Upper lobe of right lung (tissue), 1 donor: ENCODE measurements around the gene FUCA2. TPM values are rescaled to one million over a fixed set of nuclear protein-coding genes. Genes with fewer than 3 reads are reported as not detected.
"Not testable (repeated sequence)": the region's sequence is repeated elsewhere in the genome, so short reads cannot be mapped to it uniquely, and the experiment has no call there.

Source experiments
- ATAC-seq: fragments of 200-7000 bp; cut with Tn5 transposase; one replicate; pipeline ENCODE4 v1.9.1; 2020; ENCODE audit warnings: mild to moderate bottlenecking, moderate library complexity
- DNase-seq: peaks from one replicate; pipeline ENCODE4 v3.0.0-alpha.2; 2020
- H3K27ac ChIP-seq: fragments of 200-600 bp; one replicate; pipeline ENCODE4 v1.8.0; 2022
- H3K27me3 ChIP-seq: fragments of 200-600 bp; one replicate; pipeline ENCODE4 v1.8.0; 2022; ENCODE audit warnings: mild to moderate bottlenecking
- H3K36me3 ChIP-seq: fragments of 200-600 bp; one replicate; pipeline ENCODE4 v1.8.0; 2022
- H3K4me1 ChIP-seq: fragments of 200-600 bp; one replicate; pipeline ENCODE4 v1.8.0; 2022
- H3K4me3 ChIP-seq: fragments of 200-600 bp; one replicate; pipeline ENCODE4 v1.8.0; 2022; ENCODE audit warnings: mild to moderate bottlenecking
- H3K9me3 ChIP-seq: fragments of 200-600 bp; one replicate; pipeline ENCODE4 v1.8.0; 2022
- intact Hi-C: fragments of 100-400 bp; cut with DNase I; formaldehyde crosslinking; loops from one replicate; pipeline ENCODE4 v1.11.0; 2022
- total RNA-seq: library from RNA; stranded (reverse); fragmentation: NEBNext Ultra II Directional; extraction: Animal tissue kit (Norgen Biotek cat#: 25700); gene quantifications from one replicate; pipeline ENCODE4 v1.2.1, GENCODE V29; 2021
- TF ChIP-seq, protein P1 (sequence below): fragments of 200-600 bp; IDR thresholded peaks from one replicate; pipeline ENCODE4 v1.8.0; 2022; ENCODE audit warnings: antibody characterized with exemption
- donor health status: DM: no; HTN: yes; CAD: no; lungs with severe emphysema.

The FUCA2 gene
- total RNA-seq, 1 donor from 2014 or later, result 50.6 TPM

- Histone ChIP-seq H3K9me3 (no peaks in the 10 kb centered on the region), H3K27me3 (no peaks in the 10 kb centered on the region), H3K27ac (no peak overlapping the region), H3K36me3 (peaks cover 45% of the 10 kb centered on the region), H3K4me1 (no peaks in the 10 kb centered on the region), H3K4me3 (no peak overlapping the region)
- TF ChIP-seq, protein P1, sequence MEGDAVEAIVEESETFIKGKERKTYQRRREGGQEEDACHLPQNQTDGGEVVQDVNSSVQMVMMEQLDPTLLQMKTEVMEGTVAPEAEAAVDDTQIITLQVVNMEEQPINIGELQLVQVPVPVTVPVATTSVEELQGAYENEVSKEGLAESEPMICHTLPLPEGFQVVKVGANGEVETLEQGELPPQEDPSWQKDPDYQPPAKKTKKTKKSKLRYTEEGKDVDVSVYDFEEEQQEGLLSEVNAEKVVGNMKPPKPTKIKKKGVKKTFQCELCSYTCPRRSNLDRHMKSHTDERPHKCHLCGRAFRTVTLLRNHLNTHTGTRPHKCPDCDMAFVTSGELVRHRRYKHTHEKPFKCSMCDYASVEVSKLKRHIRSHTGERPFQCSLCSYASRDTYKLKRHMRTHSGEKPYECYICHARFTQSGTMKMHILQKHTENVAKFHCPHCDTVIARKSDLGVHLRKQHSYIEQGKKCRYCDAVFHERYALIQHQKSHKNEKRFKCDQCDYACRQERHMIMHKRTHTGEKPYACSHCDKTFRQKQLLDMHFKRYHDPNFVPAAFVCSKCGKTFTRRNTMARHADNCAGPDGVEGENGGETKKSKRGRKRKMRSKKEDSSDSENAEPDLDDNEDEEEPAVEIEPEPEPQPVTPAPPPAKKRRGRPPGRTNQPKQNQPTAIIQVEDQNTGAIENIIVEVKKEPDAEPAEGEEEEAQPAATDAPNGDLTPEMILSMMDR, result no peak
- intact Hi-C loops, result no loop called here
- no peak for ATAC-seq
- DNase-seq, result no peak
Measured at GRCh38 chr6:143478479-143479062, 32.9 kb downstream of the FUCA2 start.

GRCh38 chr6:143476545-143476944 lies 35.0 kb downstream of the FUCA2 start:
- TF ChIP-seq, protein P1, result no peak

DNA sequence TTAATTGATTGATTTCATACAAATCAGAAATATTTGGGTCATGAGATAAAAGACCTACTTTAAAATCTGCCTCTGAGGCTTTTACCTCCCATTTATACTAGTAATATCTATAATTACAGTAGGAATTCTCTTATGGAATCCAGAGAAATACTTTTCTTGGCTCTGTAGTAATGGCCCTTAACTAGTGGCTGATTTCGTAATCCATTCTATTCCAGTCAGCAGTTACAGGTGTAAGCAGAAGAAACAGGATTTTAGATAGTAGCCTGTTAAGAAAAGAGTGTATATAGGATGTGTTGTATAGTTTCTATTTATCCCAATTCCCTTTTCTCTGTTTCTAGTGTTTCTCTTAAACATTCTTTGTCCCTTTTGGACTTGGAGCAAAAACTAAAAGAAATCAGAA lies 39.7 kb downstream of the FUCA2 start:
- DNase-seq, result no peak
- ATAC-seq, result no peak
- no peaks in the 10 kb centered on the region for H3K9me3 ChIP-seq
- peaks cover 33% of the 10 kb centered on the region for H3K36me3 ChIP-seq
- intact Hi-C loops, result no loop called here
- H3K4me1 ChIP-seq, result no peaks in the 10 kb centered on the region
- TF ChIP-seq, protein P1, result no peak
- no peaks in the 10 kb centered on the region for H3K27me3 ChIP-seq
- no peak overlapping the region for H3K27ac ChIP-seq
- H3K4me3 ChIP-seq, result no peak overlapping the region

More at GRCh38 chr6:143476545-143476944, 35.0 kb downstream of the FUCA2 start:
- Histone ChIP-seq H3K9me3 (no peaks in the 10 kb centered on the region), H3K27ac (no peak overlapping the region), H3K27me3 (no peaks in the 10 kb centered on the region), H3K4me1 (no peaks in the 10 kb centered on the region), H3K4me3 (no peak overlapping the region), H3K36me3 (peaks cover 59% of the 10 kb centered on the region)
- DNase-seq (no peak), ATAC-seq (no peak)
- intact Hi-C loops, result no loop called here

GRCh38 chr6:143468823-143469222 lies 42.7 kb downstream of the FUCA2 start:
- DNase-seq, H3K4me1 ChIP-seq, H3K27ac ChIP-seq, H3K4me3 ChIP-seq, intact Hi-C loops, H3K27me3 ChIP-seq, ATAC-seq, H3K9me3 ChIP-seq: not testable (repeated sequence)
- peaks cover 22% of the 10 kb centered on the region for H3K36me3 ChIP-seq

DNA sequence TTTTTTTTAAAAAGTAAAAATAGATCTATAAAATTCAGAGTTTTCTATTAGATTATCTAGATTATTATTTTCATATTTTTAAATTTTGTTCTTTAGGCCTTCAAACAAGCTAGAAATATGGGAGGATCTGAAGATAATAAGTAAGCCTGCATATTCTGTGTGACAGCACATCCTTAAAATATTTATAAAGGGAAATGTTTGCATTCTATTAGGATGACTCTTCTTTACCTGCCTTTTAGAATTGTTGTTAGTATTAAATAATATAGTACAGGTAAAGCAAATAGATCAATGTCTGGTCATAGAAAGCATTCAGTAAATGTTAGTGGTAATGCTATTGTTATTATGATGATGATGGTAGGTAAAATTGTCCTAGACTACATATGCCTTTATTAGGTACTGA lies 43.5 kb downstream of the FUCA2 start:
- no peaks in the 10 kb centered on the region for H3K9me3 ChIP-seq
- ATAC-seq, result no peak
- intact Hi-C loops, result no loop called here
- no peak for DNase-seq
- H3K27me3 ChIP-seq, result no peaks in the 10 kb centered on the region
- H3K4me3 ChIP-seq, result no peak overlapping the region
- H3K36me3 ChIP-seq, result peaks cover 24% of the 10 kb centered on the region
- TF ChIP-seq, protein P1, result no peak
- no peaks in the 10 kb centered on the region for H3K4me1 ChIP-seq
- H3K27ac ChIP-seq, result no peak overlapping the region

DNA sequence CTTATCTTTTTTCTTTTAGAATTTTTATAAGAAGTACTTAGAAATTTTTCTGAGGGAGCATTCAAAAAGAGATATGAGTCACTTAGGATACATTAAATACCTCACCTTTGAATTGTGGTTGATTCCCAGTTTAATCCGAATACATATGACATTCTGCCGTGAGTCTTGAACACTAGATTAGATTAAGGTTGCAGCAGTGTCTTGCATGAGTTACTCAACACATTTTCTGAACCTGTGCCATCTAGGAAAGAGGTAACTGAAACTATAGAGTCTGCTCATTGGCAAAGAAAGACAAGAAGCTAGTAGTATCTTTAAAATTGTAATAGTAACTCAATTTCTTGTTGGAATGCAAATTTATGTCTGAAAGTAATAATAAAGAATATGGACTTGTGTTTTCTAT lies 46.0 kb downstream of the FUCA2 start:
- intact Hi-C loops, result no loop called here
- H3K9me3 ChIP-seq, result no peaks in the 10 kb centered on the region
- H3K4me1 ChIP-seq, result no peaks in the 10 kb centered on the region
- H3K4me3 ChIP-seq, result no peak overlapping the region
- DNase-seq (no peak), ATAC-seq (no peak)
- H3K27ac ChIP-seq, result no peak overlapping the region
- TF ChIP-seq, protein P1, result no peak
- H3K27me3 ChIP-seq, result no peaks in the 10 kb centered on the region
- peaks cover 17% of the 10 kb centered on the region for H3K36me3 ChIP-seq
